Adrenal gland (tissue), 5 donors: ENCODE data around the gene GLUD1.
"Not testable (repeated sequence)": the region's sequence is repeated elsewhere in the genome, so short reads cannot be mapped to it uniquely, and the experiment has no call there.

Source experiments
- CTCF ChIP-seq, 6 experiments: fragments of 450-650 bp in 4 of 6; fragments of 200-600 bp in 2 of 6; sonication (generic) in 1 of 6; IDR thresholded peaks; 1 replicate in 5 of 6; 2 replicates in 1 of 6; pipeline versions ENCODE4 v1.5.1 to v1.8.0; 2016 to 2021; ENCODE audit warnings: antibody characterized with exemption in 6 of 6, mild to moderate bottlenecking in 2 of 6, moderate library complexity in 1 of 6
- POLR2A ChIP-seq, 2 donors: fragments of 450-650 bp; IDR thresholded peaks; one replicate each; pipeline ENCODE4 v1.6.1; 2017; ENCODE audit warnings: antibody characterized with exemption in 2 of 2, mild to moderate bottlenecking in 2 of 2, moderate library complexity in 1 of 2
- donor health status: DM: no; HTN: no; CAD: no.

GRCh38 chr10:87026747-87027508 lies 67.7 kb downstream of the GLUD1 start:
- TF ChIP-seq CTCF, POLR2A (IDR thresholded peaks at IDR 0.05): not testable (repeated sequence)
